Activated T-helper 17 cell treated with anti-CD3 and anti-CD28 coated beads, Interleukin-2, amount 50 U/mL, for 72 hours (primary cell): ENCODE measurements around the gene ILF2. TPM values are rescaled to one million over a fixed set of nuclear protein-coding genes. Genes with fewer than 3 reads are reported as not detected.
A peak's percentile ranks its signal among the peaks of the same experiment; 100 is the strongest.
"Not testable (repeated sequence)": the region's sequence is repeated elsewhere in the genome, so short reads cannot be mapped to it uniquely, and the experiment has no call there.

Experiments used
- ATAC-seq: fragments of 150-1000 bp; cut with Tn5 transposase; replicated peaks from 2 replicates; pipeline ENCODE4 v1.10.0; 2021; ENCODE audit warnings: mild to moderate bottlenecking, moderate library complexity
- H3K27ac Mint-ChIP-seq: one replicate; pipeline ENCODE4 v1.8.0; 2022; ENCODE audit warnings: mixed read lengths
- H3K27me3 Mint-ChIP-seq: one replicate; pipeline ENCODE4 v1.8.0; 2022; ENCODE audit warnings: mixed read lengths
- H3K36me3 Mint-ChIP-seq: one replicate; pipeline ENCODE4 v1.8.0; 2022; ENCODE audit warnings: low read depth, mild to moderate bottlenecking, mixed read lengths
- H3K4me1 Mint-ChIP-seq: one replicate; pipeline ENCODE4 v1.8.0; 2022; ENCODE audit warnings: mixed read lengths
- H3K4me3 Mint-ChIP-seq: one replicate; pipeline ENCODE4 v1.8.0; 2022; ENCODE audit warnings: mild to moderate bottlenecking, mixed read lengths
- H3K9me3 Mint-ChIP-seq: one replicate; pipeline ENCODE4 v1.8.0; 2022; ENCODE audit warnings: mixed read lengths
- total RNA-seq, 2 donors: library from RNA; stranded (reverse); gene quantifications; one replicate each; pipeline ENCODE4 v1.2.3, GENCODE V29; 2022

Gene ILF2
- total RNA-seq, 2 donors from 2014 or later: 153 to 245 TPM

GRCh38 chr1:153648000-153648643 lies 22.7 kb downstream of the ILF2 start:
- Mint-ChIP-seq H3K4me1 (peaks cover 18% of the 10 kb centered on the region), H3K4me3 (no peak overlapping the region), H3K36me3 (peaks cover 49% of the 10 kb centered on the region), H3K27ac (peak overlapping the region; percentile 58), H3K27me3 (no peaks in the 10 kb centered on the region), H3K9me3 (no peaks in the 10 kb centered on the region)
- no peak for ATAC-seq

- H3K4me1 Mint-ChIP-seq: peaks cover 22% of the 10 kb centered on the region
Measured at GRCh38 chr1:153647346-153647714, 23.5 kb downstream of the ILF2 start.

GRCh38 chr1:153646672-153647345 lies 24.0 kb downstream of the ILF2 start:
- Mint-ChIP-seq H3K4me3 (no peak overlapping the region), H3K36me3 (peaks cover 62% of the 10 kb centered on the region), H3K4me1 (peaks cover 22% of the 10 kb centered on the region), H3K27me3 (no peaks in the 10 kb centered on the region), H3K27ac (peak overlapping the region; percentile 32), H3K9me3 (no peaks in the 10 kb centered on the region)
- no peak for ATAC-seq

More at GRCh38 chr1:153647346-153647714, 23.5 kb downstream of the ILF2 start:
- Mint-ChIP-seq H3K4me3 (no peak overlapping the region), H3K27me3 (no peaks in the 10 kb centered on the region), H3K9me3 (no peaks in the 10 kb centered on the region), H3K36me3 (peaks cover 57% of the 10 kb centered on the region), H3K27ac (peak overlapping the region; percentile 32)
- ATAC-seq: no peak

GRCh38 chr1:153643816-153644215 lies 27.0 kb downstream of the ILF2 start:
- peaks cover 21% of the 10 kb centered on the region for H3K4me1 Mint-ChIP-seq
- no peak overlapping the region for H3K4me3 Mint-ChIP-seq
- ATAC-seq: no peak
- H3K36me3 Mint-ChIP-seq: peaks cover 92% of the 10 kb centered on the region
- H3K27me3 Mint-ChIP-seq: no peaks in the 10 kb centered on the region
- H3K27ac Mint-ChIP-seq: peak overlapping the region; percentile 80
- H3K9me3 Mint-ChIP-seq: no peaks in the 10 kb centered on the region

- H3K4me1 Mint-ChIP-seq: peaks cover 21% of the 10 kb centered on the region
Measured at GRCh38 chr1:153643100-153643499, 27.7 kb downstream of the ILF2 start.

GRCh38 chr1:153642161-153642560 lies 28.6 kb downstream of the ILF2 start:
- H3K4me3 Mint-ChIP-seq: no peak overlapping the region

More at GRCh38 chr1:153643100-153643499, 27.7 kb downstream of the ILF2 start:
- Mint-ChIP-seq H3K4me3 (no peak overlapping the region), H3K27me3 (no peaks in the 10 kb centered on the region), H3K9me3 (no peaks in the 10 kb centered on the region), H3K36me3 (peaks cover 99% of the 10 kb centered on the region), H3K27ac (peak overlapping the region; percentile 80)
- ATAC-seq: no peak

GRCh38 chr1:153640861-153641260 lies 29.9 kb downstream of the ILF2 start:
- Mint-ChIP-seq H3K9me3 (no peaks in the 10 kb centered on the region), H3K4me1 (peaks cover 28% of the 10 kb centered on the region), H3K27me3 (no peaks in the 10 kb centered on the region), H3K4me3 (no peak overlapping the region), H3K36me3 (peaks cover 100% of the 10 kb centered on the region), H3K27ac (peak overlapping the region; percentile 2)
- ATAC-seq: no peak

More at GRCh38 chr1:153642161-153642560, 28.6 kb downstream of the ILF2 start:
- Mint-ChIP-seq H3K4me1 (peaks cover 22% of the 10 kb centered on the region), H3K9me3 (no peaks in the 10 kb centered on the region), H3K36me3 (peaks cover 100% of the 10 kb centered on the region), H3K27me3 (no peaks in the 10 kb centered on the region), H3K27ac (peak overlapping the region; percentile 33)
- no peak for ATAC-seq

- H3K27me3 Mint-ChIP-seq, H3K9me3 Mint-ChIP-seq, H3K4me3 Mint-ChIP-seq, ATAC-seq: not testable (repeated sequence)
- H3K36me3 Mint-ChIP-seq: peaks cover 100% of the 10 kb centered on the region
- H3K27ac Mint-ChIP-seq: peak overlapping the region; percentile 2
- H3K4me1 Mint-ChIP-seq: peaks cover 24% of the 10 kb centered on the region
Measured at GRCh38 chr1:153640213-153640612, 30.6 kb downstream of the ILF2 start.

GRCh38 chr1:153639280-153639679 lies 31.5 kb downstream of the ILF2 start:
- peaks cover 24% of the 10 kb centered on the region for H3K4me1 Mint-ChIP-seq
- H3K27me3 Mint-ChIP-seq: no peaks in the 10 kb centered on the region
- H3K9me3 Mint-ChIP-seq: no peaks in the 10 kb centered on the region
- H3K27ac Mint-ChIP-seq: no peak overlapping the region
- H3K4me3 Mint-ChIP-seq: no peak overlapping the region
- H3K36me3 Mint-ChIP-seq: peaks cover 100% of the 10 kb centered on the region
- no peak for ATAC-seq

GRCh38 chr1:153638261-153638660 lies 32.5 kb downstream of the ILF2 start:
- H3K9me3 Mint-ChIP-seq: no peaks in the 10 kb centered on the region
- peaks cover 18% of the 10 kb centered on the region for H3K4me1 Mint-ChIP-seq
- ATAC-seq: no peak
- peak overlapping the region; percentile 86 for H3K27ac Mint-ChIP-seq
- peaks cover 97% of the 10 kb centered on the region for H3K36me3 Mint-ChIP-seq
- H3K27me3 Mint-ChIP-seq: no peaks in the 10 kb centered on the region
- peak overlapping the region; percentile 15 for H3K4me3 Mint-ChIP-seq

GRCh38 chr1:153636312-153636711 lies 34.5 kb downstream of the ILF2 start:
- ATAC-seq: no peak
- Mint-ChIP-seq H3K27me3 (no peaks in the 10 kb centered on the region), H3K9me3 (no peaks in the 10 kb centered on the region), H3K4me1 (peaks cover 27% of the 10 kb centered on the region), H3K27ac (no peak overlapping the region), H3K4me3 (peak overlapping the region; percentile 95), H3K36me3 (peaks cover 77% of the 10 kb centered on the region)

GRCh38 chr1:153635872-153636271 lies 34.9 kb downstream of the ILF2 start:
- Mint-ChIP-seq H3K4me1 (peaks cover 25% of the 10 kb centered on the region), H3K4me3 (peak overlapping the region; percentile 95), H3K27me3 (no peaks in the 10 kb centered on the region), H3K27ac (peak overlapping the region; percentile 95), H3K36me3 (peaks cover 73% of the 10 kb centered on the region), H3K9me3 (no peaks in the 10 kb centered on the region)
- ATAC-seq: no peak

GRCh38 chr1:153633754-153634665 lies 36.8 kb downstream of the ILF2 start, which contains the start of gene CHTOP:
Gene CHTOP (plus strand): TSS chr1:153634066. CDS start chr1:153636589, 2,523 bp downstream.
- Mint-ChIP-seq H3K4me3 (peak within 1 kb of the TSS; percentile 95), H3K27ac (peak within 1 kb of the TSS; percentile 95), H3K27me3 (no peaks in the 10 kb centered on the region), H3K36me3 (peaks cover 54% of the 10 kb centered on the region), H3K4me1 (peaks cover 27% of the 10 kb centered on the region), H3K9me3 (no peaks in the 10 kb centered on the region)
- peak; percentile 89 for ATAC-seq

- H3K27me3 Mint-ChIP-seq: no peaks in the 10 kb centered on the region
- H3K4me1 Mint-ChIP-seq: peaks cover 27% of the 10 kb centered on the region
- peak overlapping the region; percentile 95 for H3K27ac Mint-ChIP-seq
- H3K36me3 Mint-ChIP-seq: peaks cover 47% of the 10 kb centered on the region
- ATAC-seq: no peak
- no peaks in the 10 kb centered on the region for H3K9me3 Mint-ChIP-seq
- H3K4me3 Mint-ChIP-seq: peak overlapping the region; percentile 95
Measured at GRCh38 chr1:153633161-153633753, 37.5 kb downstream of the ILF2 start.
